HUES6 (cell line): ENCODE data around the gene TWNK.
A peak's percentile ranks its signal among the peaks of the same experiment; 100 is the strongest.
"Not testable (repeated sequence)": the region's sequence is repeated elsewhere in the genome, so short reads cannot be mapped to it uniquely, and the experiment has no call there.

Source experiments
- H3K27ac ChIP-seq: 2 replicates; pipeline ENCODE4 v1.7.0; 2013; ENCODE audit warnings: low read depth, mild to moderate bottlenecking, low read length, inconsistent platforms
- H3K27me3 ChIP-seq: 2 replicates; pipeline ENCODE4 v1.6.1; 2013; ENCODE audit warnings: low read length; ENCODE audit not compliant: control insufficient read depth, insufficient read depth
- H3K36me3 ChIP-seq: 2 replicates; pipeline ENCODE4 v1.6.1; 2013; ENCODE audit warnings: low read length; ENCODE audit not compliant: control insufficient read depth, insufficient read depth
- H3K4me1 ChIP-seq: 2 replicates; pipeline ENCODE4 v1.6.1; 2013; ENCODE audit warnings: low read length; ENCODE audit not compliant: control insufficient read depth, insufficient read depth
- H3K4me3 ChIP-seq: 2 replicates; pipeline ENCODE4 v1.5.1; 2013; ENCODE audit warnings: low read depth, low read length
- H3K9ac ChIP-seq: one replicate; pipeline ENCODE4 v1.6.1; 2013; ENCODE audit warnings: mild to moderate bottlenecking, low read length
- H3K9me3 ChIP-seq: 2 replicates; pipeline ENCODE4 v1.6.1; 2013; ENCODE audit warnings: low read depth, low read length; ENCODE audit not compliant: control insufficient read depth, insufficient read depth

The TWNK gene

GRCh38 chr10:101034404-101034803 is 47.1 kb downstream of the TWNK start:
- not testable (repeated sequence) for H3K9me3 ChIP-seq, H3K27ac ChIP-seq, H3K36me3 ChIP-seq, H3K9ac ChIP-seq, H3K4me3 ChIP-seq
- H3K4me1 ChIP-seq, result peaks cover 28% of the 10 kb centered on the region
- H3K27me3 ChIP-seq, result peaks cover 61% of the 10 kb centered on the region

GRCh38 chr10:101035314-101035713 is 48.0 kb downstream of the TWNK start:
- Histone ChIP-seq H3K4me3 (no peak overlapping the region), H3K27me3 (peaks cover 58% of the 10 kb centered on the region), H3K9ac (no peak overlapping the region)

GRCh38 chr10:101035916-101036702 is 48.8 kb downstream of the TWNK start:
- peaks cover 56% of the 10 kb centered on the region for H3K27me3 ChIP-seq
- no peak overlapping the region for H3K4me3 ChIP-seq
- H3K27ac ChIP-seq, result no peak overlapping the region
- H3K9ac ChIP-seq, result no peak overlapping the region
- H3K9me3 ChIP-seq, result no peaks in the 10 kb centered on the region
- H3K4me1 ChIP-seq, result peaks cover 20% of the 10 kb centered on the region
- no peaks in the 10 kb centered on the region for H3K36me3 ChIP-seq

More at GRCh38 chr10:101035314-101035713, 48.0 kb downstream of the TWNK start:
- Histone ChIP-seq H3K27ac (no peak overlapping the region), H3K36me3 (no peaks in the 10 kb centered on the region), H3K9me3 (no peaks in the 10 kb centered on the region), H3K4me1 (peaks cover 20% of the 10 kb centered on the region)

GRCh38 chr10:101036726-101037125 is 49.4 kb downstream of the TWNK start:
- peaks cover 15% of the 10 kb centered on the region for H3K4me1 ChIP-seq
- H3K27me3 ChIP-seq, result peaks cover 50% of the 10 kb centered on the region
- H3K9ac ChIP-seq, result no peak overlapping the region
- H3K27ac ChIP-seq, result no peak overlapping the region
- no peak overlapping the region for H3K4me3 ChIP-seq
- no peaks in the 10 kb centered on the region for H3K36me3 ChIP-seq
- no peaks in the 10 kb centered on the region for H3K9me3 ChIP-seq

GRCh38 chr10:101038484-101038883 is 51.1 kb downstream of the TWNK start:
- H3K4me3 ChIP-seq, result no peak overlapping the region
- no peaks in the 10 kb centered on the region for H3K9me3 ChIP-seq
- peaks cover 13% of the 10 kb centered on the region for H3K4me1 ChIP-seq
- H3K36me3 ChIP-seq, result no peaks in the 10 kb centered on the region
- no peak overlapping the region for H3K9ac ChIP-seq
- peaks cover 35% of the 10 kb centered on the region for H3K27me3 ChIP-seq
- no peak overlapping the region for H3K27ac ChIP-seq

GRCh38 chr10:101040061-101040460 is 52.7 kb downstream of the TWNK start:
- Histone ChIP-seq H3K9ac (no peak overlapping the region), H3K36me3 (no peaks in the 10 kb centered on the region), H3K4me1 (peaks cover 16% of the 10 kb centered on the region), H3K9me3 (no peaks in the 10 kb centered on the region), H3K27ac (no peak overlapping the region), H3K27me3 (peaks cover 38% of the 10 kb centered on the region), H3K4me3 (no peak overlapping the region)

GRCh38 chr10:101040851-101041250 is 53.5 kb downstream of the TWNK start:
- Histone ChIP-seq H3K9ac (no peak overlapping the region), H3K4me3 (no peak overlapping the region), H3K27ac (no peak overlapping the region), H3K27me3 (peaks cover 38% of the 10 kb centered on the region), H3K9me3 (no peaks in the 10 kb centered on the region), H3K4me1 (peaks cover 16% of the 10 kb centered on the region), H3K36me3 (no peaks in the 10 kb centered on the region)

- Histone ChIP-seq H3K36me3 (no peaks in the 10 kb centered on the region), H3K27me3 (peaks cover 39% of the 10 kb centered on the region), H3K4me1 (peaks cover 16% of the 10 kb centered on the region)
These were observed 54.0 kb downstream of the TWNK start for GRCh38 chr10:101041252-101041761.

GRCh38 chr10:101042118-101042517 is 54.8 kb downstream of the TWNK start:
- no peaks in the 10 kb centered on the region for H3K9me3 ChIP-seq
- H3K27ac ChIP-seq, result no peak overlapping the region
- H3K9ac ChIP-seq, result no peak overlapping the region
- H3K4me3 ChIP-seq, result peak overlapping the region; percentile 66
- H3K27me3 ChIP-seq, result peaks cover 41% of the 10 kb centered on the region
- no peaks in the 10 kb centered on the region for H3K36me3 ChIP-seq
- H3K4me1 ChIP-seq, result peaks cover 24% of the 10 kb centered on the region

More at GRCh38 chr10:101041252-101041761, 54.0 kb downstream of the TWNK start:
- Histone ChIP-seq H3K9me3 (no peaks in the 10 kb centered on the region), H3K9ac (no peak overlapping the region), H3K4me3 (no peak overlapping the region), H3K27ac (no peak overlapping the region)

GRCh38 chr10:101042667-101043362 is 55.5 kb downstream of the TWNK start:
- Histone ChIP-seq H3K27ac (no peak overlapping the region; the same call in 1 of the 2 replicates), H3K4me3 (peak overlapping the region; percentile 66), H3K9me3 (no peaks in the 10 kb centered on the region), H3K4me1 (peaks cover 30% of the 10 kb centered on the region), H3K27me3 (peaks cover 48% of the 10 kb centered on the region), H3K36me3 (no peaks in the 10 kb centered on the region), H3K9ac (peak overlapping the region; percentile 73)

GRCh38 chr10:101043363-101043707 is 56.0 kb downstream of the TWNK start:
- Histone ChIP-seq H3K27ac (no peak overlapping the region; the same call in 1 of the 2 replicates), H3K4me1 (peaks cover 32% of the 10 kb centered on the region), H3K4me3 (peak overlapping the region; percentile 66), H3K36me3 (no peaks in the 10 kb centered on the region), H3K27me3 (peaks cover 53% of the 10 kb centered on the region), H3K9me3 (no peaks in the 10 kb centered on the region), H3K9ac (peak overlapping the region; percentile 73)
